GM18526 (cell line): ENCODE measurements around the gene MMP12.

ENCODE experiments used
- POLR2A ChIP-seq: IDR thresholded peaks from 3 replicates; pipeline ENCODE4 v1.6.1; 2011; ENCODE audit not compliant: insufficient read length; ENCODE audit errors: extremely low read depth

The MMP12 gene

GRCh38 chr11:102874852-102875251 is at the start of gene MMP12:
Gene MMP12 (minus strand): TSS chr11:102874982. CDS start chr11:102874937, 45 bp downstream.
- no peak for TF ChIP-seq POLR2A

DNA sequence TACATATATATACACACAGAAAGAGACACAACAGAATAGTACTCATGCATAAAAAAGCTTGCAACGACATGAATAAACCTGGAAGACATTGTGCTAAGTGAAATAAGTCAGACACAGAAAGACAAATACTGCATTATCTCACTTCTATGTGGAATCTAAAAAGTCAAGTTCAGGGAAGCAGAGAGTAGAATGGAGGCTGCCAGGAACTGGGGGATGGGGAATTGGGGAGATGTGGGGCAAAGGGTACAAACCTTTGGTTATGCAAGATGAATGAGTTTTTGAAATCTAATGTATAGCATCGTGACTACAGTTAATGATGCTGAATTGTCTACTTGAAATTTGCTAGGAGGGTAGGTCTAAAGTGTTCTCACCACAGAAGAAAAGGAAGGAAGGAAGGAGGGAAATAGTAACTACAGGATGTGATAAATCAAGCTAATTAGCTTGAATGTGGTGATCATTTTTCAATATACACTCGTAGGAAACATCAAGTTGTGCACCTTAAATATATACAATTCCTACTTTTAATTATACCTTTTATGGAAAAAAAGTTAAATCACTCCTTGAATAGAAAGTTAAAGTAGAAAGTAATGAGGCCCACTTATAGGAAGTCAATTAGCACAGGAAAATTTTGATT is 46.9 kb upstream of the MMP12 start:
- TF ChIP-seq POLR2A, result no peak

- TF ChIP-seq POLR2A, result no peak
Measured at GRCh38 chr11:102920118-102920684, 45.4 kb upstream of the MMP12 start.

DNA sequence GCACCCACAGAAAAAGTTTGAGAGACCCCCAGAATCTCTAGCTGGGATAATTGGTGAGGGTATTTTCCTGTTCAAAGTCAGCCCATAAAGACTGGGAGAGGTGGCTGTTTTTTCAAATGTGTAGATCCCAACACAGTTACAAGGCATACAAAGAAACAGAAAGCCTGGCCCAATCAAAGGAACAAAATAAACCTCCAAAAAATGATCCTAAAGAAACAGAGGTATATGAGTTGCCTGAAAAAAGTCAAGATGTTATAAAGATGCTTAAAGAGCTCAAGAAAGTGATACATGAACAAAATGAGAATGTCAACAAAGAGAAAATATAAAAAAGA is 40.2 kb upstream of the MMP12 start:
- TF ChIP-seq POLR2A, result no peak

- no peak for TF ChIP-seq POLR2A
Measured at GRCh38 chr11:102914238-102915043, 39.7 kb upstream of the MMP12 start.

- no peak for TF ChIP-seq POLR2A
Measured at GRCh38 chr11:102912482-102912830, 37.7 kb upstream of the MMP12 start.

GRCh38 chr11:102911758-102912481 is 37.1 kb upstream of the MMP12 start:
- no peak for TF ChIP-seq POLR2A

DNA sequence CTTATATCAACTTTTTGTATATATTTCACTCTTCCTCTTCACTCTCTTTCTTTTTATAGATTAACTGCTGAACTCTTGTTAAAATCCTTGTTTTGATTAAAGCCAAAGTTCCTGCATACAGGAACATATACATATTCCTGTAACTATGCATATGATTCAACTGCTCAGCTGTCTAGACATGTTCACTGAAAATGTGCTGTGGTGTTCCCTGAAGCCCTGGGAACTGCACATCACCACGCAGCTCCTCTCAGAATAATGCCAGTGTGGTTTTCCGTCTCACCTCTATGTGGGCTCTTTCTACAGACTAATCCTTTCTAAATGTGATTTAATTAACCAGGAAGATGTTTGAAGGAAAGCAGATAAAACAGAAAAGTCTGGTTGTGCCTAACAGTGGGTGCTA is 25.6 kb upstream of the MMP12 start:
- no peak for TF ChIP-seq POLR2A

DNA sequence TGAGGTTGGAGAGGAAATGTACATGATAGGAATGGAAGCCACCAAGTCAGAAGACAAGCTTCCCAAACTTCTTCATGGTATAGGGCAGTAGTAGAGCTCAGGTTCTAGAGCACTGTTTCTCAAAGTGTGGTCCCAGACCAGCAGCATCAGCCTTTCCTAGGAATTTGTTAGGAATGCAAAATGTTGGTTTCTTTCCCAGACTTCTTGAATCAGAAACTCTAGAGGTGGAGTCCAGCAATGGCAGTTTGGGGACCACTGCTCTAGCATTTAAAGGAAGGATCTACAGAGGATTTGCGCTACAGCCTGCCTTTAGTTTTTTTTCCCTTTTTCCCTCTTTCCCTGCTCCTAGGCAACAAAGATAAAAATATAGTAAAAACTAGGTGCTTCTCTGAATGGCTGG is 17.0 kb upstream of the MMP12 start:
- TF ChIP-seq POLR2A, result no peak

DNA sequence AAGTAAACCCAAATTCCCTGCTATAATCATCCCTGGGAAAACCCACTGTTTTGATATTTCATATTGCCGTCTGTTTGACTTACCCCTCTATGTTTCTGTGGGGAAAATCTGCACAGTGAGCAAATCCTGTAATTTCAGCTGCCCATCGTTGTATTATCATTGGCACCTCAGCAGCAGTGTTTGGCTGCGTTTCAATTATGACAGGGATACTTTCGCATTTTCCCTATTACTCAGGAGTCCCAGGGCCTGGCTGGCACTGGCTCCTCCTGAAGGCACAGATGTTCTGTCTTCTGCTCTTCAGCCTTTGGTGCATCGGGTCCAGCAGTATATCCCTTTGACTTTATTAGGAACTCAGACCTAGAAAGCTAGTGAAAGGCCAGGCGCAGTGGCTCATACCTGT is 12.2 kb upstream of the MMP12 start:
- TF ChIP-seq POLR2A, result no peak

DNA sequence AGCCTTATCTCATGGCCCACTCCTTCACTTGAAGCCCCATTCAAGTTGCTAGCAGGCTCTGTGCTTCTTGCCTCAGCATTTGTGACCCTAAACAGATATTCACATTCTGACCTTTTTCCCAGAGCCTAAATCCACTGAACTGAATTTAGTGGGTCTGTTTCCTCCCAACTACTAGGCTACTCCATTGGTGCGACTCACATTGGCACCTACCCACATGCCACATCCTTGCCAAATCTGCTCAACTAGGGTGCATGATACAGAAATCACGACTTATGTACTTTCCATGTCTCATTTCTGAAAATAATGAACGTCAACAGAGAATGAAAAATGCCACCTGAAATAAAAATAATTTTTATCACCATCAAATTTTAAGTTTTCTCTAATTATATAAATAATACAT is 8.4 kb upstream of the MMP12 start:
- TF ChIP-seq POLR2A, result no peak

DNA sequence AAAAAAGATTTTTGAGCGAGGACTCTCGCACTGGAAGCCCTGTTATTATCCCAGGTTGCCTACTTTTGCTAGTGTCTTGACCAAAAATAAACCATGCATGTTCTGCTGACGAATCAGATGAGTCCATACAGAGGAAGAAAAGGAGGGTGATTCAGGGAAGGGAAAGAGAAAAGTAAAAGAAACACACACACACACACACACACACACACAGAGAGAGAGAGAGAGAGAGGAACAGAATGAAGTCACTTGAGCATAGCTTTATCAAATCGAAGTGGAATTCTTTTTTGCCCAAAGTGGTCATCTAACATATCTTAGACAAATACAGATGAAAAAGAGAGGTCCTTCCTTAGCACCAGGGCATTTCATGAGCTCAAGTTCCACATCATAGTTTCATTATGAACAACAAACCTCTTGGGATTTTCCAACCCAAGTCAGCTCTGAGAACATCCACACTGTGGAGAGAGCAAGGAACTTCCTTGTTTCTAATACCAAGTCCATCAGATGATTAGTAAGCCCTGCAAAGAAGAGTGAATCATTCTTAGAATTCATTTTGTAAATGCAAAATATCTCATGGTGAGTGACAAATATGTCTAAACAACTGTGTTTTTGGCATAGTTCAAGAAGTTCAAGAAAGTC is 7.7 kb upstream of the MMP12 start:
- no peak for TF ChIP-seq POLR2A

- TF ChIP-seq POLR2A, result no peak
Measured at GRCh38 chr11:102879801-102880200, 5.0 kb upstream of the MMP12 start.

DNA sequence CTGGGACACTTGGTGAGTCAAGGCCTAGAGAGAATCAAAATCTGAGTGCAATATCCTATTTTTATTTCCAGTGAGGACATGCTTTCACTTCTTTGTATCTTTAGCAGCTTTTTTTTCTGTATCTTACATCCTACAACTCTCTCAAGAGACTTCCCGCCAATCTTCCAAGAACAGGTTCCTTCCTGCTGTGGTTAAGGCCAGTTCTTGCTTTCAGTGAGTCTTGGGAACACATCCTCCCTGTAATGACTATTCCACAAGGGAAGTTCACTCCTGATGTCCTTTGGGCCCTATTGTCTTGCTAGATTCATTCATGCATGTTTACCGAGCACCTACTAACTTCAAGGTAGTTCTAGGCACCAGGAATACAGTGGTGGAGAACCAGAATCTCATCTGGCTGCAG is 3.8 kb upstream of the MMP12 start:
- no peak for TF ChIP-seq POLR2A

DNA sequence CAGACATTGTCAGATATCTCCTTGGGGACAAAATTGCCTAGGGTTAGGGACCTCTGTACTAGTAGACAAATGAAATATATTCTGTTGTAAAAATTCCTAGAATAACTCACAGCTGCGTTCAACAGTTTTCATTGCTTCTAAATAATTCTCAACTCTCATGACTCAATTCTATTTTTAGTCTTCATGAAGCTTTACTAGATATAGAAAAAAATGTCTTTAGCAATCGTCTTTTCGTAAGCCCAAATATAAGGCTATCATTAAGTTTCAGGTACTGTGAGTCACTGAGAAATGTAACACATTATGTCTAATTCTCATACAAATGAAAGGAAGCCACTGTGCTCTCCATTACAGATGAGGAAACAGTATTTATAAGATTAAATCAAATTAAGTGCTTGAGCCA is 6.4 kb downstream of the MMP12 start:
- no peak for TF ChIP-seq POLR2A
